K562 (cell line): ENCODE measurements around the gene TTC33. TPM values are rescaled to one million over a fixed set of nuclear protein-coding genes. Genes with fewer than 3 reads are reported as not detected.

Experiments used
- CEBPB ChIP-seq: fragments of 450-650 bp; IDR thresholded peaks from 2 replicates; pipeline ENCODE4 v1.6.1; 2016; ENCODE audit warnings: missing genetic modification characterization, missing compliant biosample characterization
- CHD2 ChIP-seq: IDR thresholded peaks from 2 replicates; pipeline ENCODE4 v1.6.1; 2011; ENCODE audit warnings: low read depth, low read length
- CREB3 ChIP-seq: fragments of 450-650 bp; conservative IDR thresholded peaks from 2 replicates; pipeline ENCODE4 v1.6.1; 2016; ENCODE audit warnings: missing genetic modification characterization, low read depth, mild to moderate bottlenecking, missing compliant biosample characterization, moderate library complexity
- EP400 ChIP-seq: fragments of 450-650 bp; IDR thresholded peaks from 2 replicates; pipeline ENCODE4 v1.6.1; 2017; ENCODE audit warnings: antibody characterized with exemption, mild to moderate bottlenecking, moderate library complexity
- ETS1 ChIP-seq: conservative IDR thresholded peaks from 2 replicates; pipeline ENCODE4 v1.6.1; 2011; ENCODE audit warnings: low read depth, mild to moderate bottlenecking, low read length; ENCODE audit not compliant: control insufficient read depth
- HBP1 ChIP-seq: fragments of 450-650 bp; formaldehyde crosslinking; IDR thresholded peaks from 2 replicates; pipeline ENCODE4 v1.4.0; 2022; ENCODE audit warnings: missing genetic modification characterization
- HDAC1 ChIP-seq, 2 experiments: fragments of 450-650 bp; IDR thresholded peaks; 2 replicates each; pipeline ENCODE4 v1.6.1; 2016 to 2017; ENCODE audit warnings: inconsistent platforms in 1 of 2, mild to moderate bottlenecking in 1 of 2, moderate library complexity in 1 of 2
- KAT7 ChIP-seq: sonication (generic); formaldehyde crosslinking; IDR thresholded peaks from 2 replicates; pipeline ENCODE4 v1.8.0; 2022; ENCODE audit warnings: missing genetic modification reagents, mild to moderate bottlenecking, borderline replicate concordance
- LCOR ChIP-seq: sonication (generic); formaldehyde crosslinking; IDR thresholded peaks from 2 replicates; pipeline ENCODE4 v1.8.0; 2022; ENCODE audit warnings: mild to moderate bottlenecking, missing genetic modification reagents
- MAZ ChIP-seq, 2 experiments: fragments of 450-650 bp in 1 of 2; sonication (generic) in 1 of 2; formaldehyde crosslinking; IDR thresholded peaks in 1 of 2; conservative IDR thresholded peaks in 1 of 2; 2 replicates each; pipeline versions ENCODE4 v1.4.0 to v1.5.0; 2020; ENCODE audit warnings: mild to moderate bottlenecking in 1 of 2, missing genetic modification reagents in 1 of 2
- NR3C1 ChIP-seq: sonication (generic); formaldehyde crosslinking; IDR thresholded peaks from 2 replicates; pipeline ENCODE4 v1.8.1; 2022; ENCODE audit warnings: missing genetic modification reagents
- PKNOX1 ChIP-seq: fragments of 450-650 bp; IDR thresholded peaks from 2 replicates; pipeline ENCODE4 v1.6.1; 2016
- POLR2G ChIP-seq: fragments of 200-400 bp; formaldehyde crosslinking; IDR thresholded peaks from 2 replicates; pipeline ENCODE4 v1.6.1; 2017; ENCODE audit warnings: low read depth, mild to moderate bottlenecking, antibody characterized with exemption, low read length, moderate library complexity
- POLR2H ChIP-seq: IDR thresholded peaks from 2 replicates; pipeline ENCODE4 v1.6.1; 2016; ENCODE audit warnings: missing genetic modification characterization, low read depth, mild to moderate bottlenecking, control low read depth, missing compliant biosample characterization, moderate library complexity
- RNF2 ChIP-seq: sonication (generic); IDR thresholded peaks from 2 replicates; pipeline ENCODE4 v1.6.1; 2016
- TEAD1 ChIP-seq, 2 experiments: fragments of 450-650 bp in 1 of 2; sonication (generic) in 1 of 2; formaldehyde crosslinking; IDR thresholded peaks; 2 replicates each; pipeline versions ENCODE4 v1.4.0 to v1.8.0; 2020 to 2022; ENCODE audit warnings: mild to moderate bottlenecking in 2 of 2, missing genetic modification reagents in 1 of 2
- ZC3H8 ChIP-seq: fragments of 450-650 bp; IDR thresholded peaks from 2 replicates; pipeline ENCODE4 v1.6.1; 2017
- ZNF143 ChIP-seq: sonication (generic); formaldehyde crosslinking; IDR thresholded peaks from 2 replicates; pipeline ENCODE4 v1.9.0; 2022; ENCODE audit warnings: mild to moderate bottlenecking, missing genetic modification reagents
- ZNF639 ChIP-seq, 2 experiments: fragments of 200-800 bp in 1 of 2; sonication (Bioruptor generic) in 1 of 2; sonication (generic) in 1 of 2; formaldehyde crosslinking in 1 of 2; IDR thresholded peaks in 1 of 2; conservative IDR thresholded peaks in 1 of 2; 2 replicates each; pipeline versions ENCODE4 v1.5.0 to v1.6.1; 2016 to 2020; ENCODE audit warnings: missing compliant biosample characterization in 1 of 2, missing genetic modification characterization in 1 of 2, missing genetic modification reagents in 1 of 2
- ZNF79 ChIP-seq: fragments of 250-450 bp; sonication (Bioruptor Pico); IDR thresholded peaks from 2 replicates; pipeline ENCODE4 v1.4.0; 2020; ENCODE audit warnings: low read depth, mild to moderate bottlenecking, moderate library complexity
- polyA plus RNA-seq, 8 experiments: library from polyadenylated mRNA; depleted of rRNA in 4 of 8; stranded (reverse) in 5 of 8; unstranded in 3 of 8; fragments of >200 nt; fragmentation: Nextera tagmentation in 2 of 8; fragmentation: Illumina TruSeq in 1 of 8; extraction: Ambion mirVana in 2 of 8; extraction: Trizol in 1 of 8; gene quantifications; 2 replicates each; pipeline versions ENCODE4 v1.2.1 to v1.2.3, GENCODE V29; 2011 to 2014; ENCODE audit warnings: inconsistent platforms in 1 of 8, missing spikeins in 1 of 8
- total RNA-seq, 7 experiments: library from RNA; depleted of rRNA in 6 of 7; stranded (reverse); fragments of >200 nt in 6 of 7; fragmentation: Illumina TruSeq in 2 of 7; extraction: Trizol in 2 of 7; gene quantifications; 2 replicates each; pipeline versions ENCODE4 v1.2.1 to v1.2.3, GENCODE V29; 2011 to 2021; ENCODE audit warnings: low replicate concordance in 1 of 7

Gene TTC33
- total and polyA plus RNA-seq, 9 of the 15 experiments (the other 6 are each of a cell fraction or from before 2014, with no cell fraction given), result 11.5 to 24.9 (median 21.1) TPM

- TF ChIP-seq POLR2G (peak; percentile 93), CREB3 (0 out of 2 replicates have a peak, but pooled peaks have one; percentile 50), ZNF79 (no peak), LCOR (CRISPR knock-in tag) (peak; percentile 45; the same call in 1 of the 2 replicates), KAT7 (CRISPR knock-in tag) (peak; percentile 78; the same call in 1 of the 2 replicates), MAZ (CRISPR knock-in tag; conservative IDR thresholded peaks at IDR 0.05 in 1 of 2, IDR thresholded peaks at IDR 0.05 in 1 of 2) (peak; percentile 90 to 93), HBP1 (CRISPR knock-in tag) (peak; percentile 63; the same call in 1 of the 2 replicates), ETS1 (0 out of 2 replicates have a peak, but pooled peaks have one; percentile 39), EP400 (peak; percentile 76), RNF2 (peak; percentile 7; the same call in 1 of the 2 replicates), HDAC1 (IDR thresholded peaks at IDR 0.05) (peak in 1 of 2 experiments; percentile 59; a peak in 2 of 4 replicates), CHD2 (no peak), CEBPB (no peak), ZC3H8 (no peak), ZNF143 (no peak), NR3C1 (CRISPR knock-in tag) (0 out of 2 replicates have a peak, but pooled peaks have one; percentile 21), PKNOX1 (peak; percentile 19), POLR2H (tag) (peak; percentile 60; the same call in 1 of the 2 replicates), TEAD1 (CRISPR knock-in tag; IDR thresholded peaks at IDR 0.05) (no peak), ZNF639 (CRISPR knock-in tag; conservative IDR thresholded peaks at IDR 0.05 in 1 of 2, IDR thresholded peaks at IDR 0.05 in 1 of 2) (peak in 1 of 2 experiments; percentile 67; a peak in 2 of 4 replicates)
These were observed 42.4 kb upstream of the TTC33 start, which contains the start of gene PRKAA1 (continued) for GRCh38 chr5:40798012-40798800.
